ELF-1 (cell line): ENCODE results near the gene GALNT15.
A peak's percentile ranks its signal among the peaks of the same experiment; 100 is the strongest.

Experiments used
- DNase-seq: peaks from one replicate; pipeline ENCODE4 v3.0.0-alpha.2; 2016; ENCODE audit warnings: low read depth, low spot score

GALNT15 gene

DNA sequence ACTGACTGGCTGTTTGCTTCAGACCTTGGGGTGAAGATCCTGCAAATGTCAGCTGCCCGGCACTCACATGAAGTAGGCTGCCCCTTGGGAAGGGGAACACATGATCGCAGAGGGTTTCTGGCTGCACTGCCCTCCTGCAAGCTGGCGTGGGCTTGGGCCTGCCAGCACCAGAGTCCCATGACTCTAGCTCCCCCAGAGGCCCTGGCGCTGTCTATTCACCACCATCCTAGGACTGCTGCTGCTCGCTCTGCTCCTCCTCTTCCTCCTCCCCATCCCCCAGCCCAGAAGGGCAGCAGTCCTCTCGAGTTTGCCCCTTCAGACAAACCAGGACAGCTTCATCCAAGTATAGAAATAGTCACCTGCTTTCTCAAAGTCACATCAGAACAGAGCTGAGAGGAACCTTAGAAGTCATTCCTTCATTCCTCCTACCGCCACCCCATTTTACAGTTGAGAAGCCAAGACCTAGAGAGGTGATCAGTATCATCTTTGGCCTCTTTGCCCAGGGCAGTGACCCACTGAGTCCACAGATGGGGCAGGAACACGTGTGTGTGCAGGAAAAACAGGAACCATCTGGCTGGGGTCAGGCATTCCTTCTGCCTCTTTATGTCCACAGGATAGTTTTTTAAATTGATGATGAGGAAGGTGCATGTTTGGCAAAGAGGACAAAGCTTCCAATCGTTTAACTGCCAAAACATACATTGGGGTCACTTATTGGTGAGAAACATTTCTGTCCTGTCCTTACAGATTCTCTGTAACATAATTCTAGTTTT, 77.0 kb downstream of the GALNT15 start:
- no peak for DNase-seq

DNA sequence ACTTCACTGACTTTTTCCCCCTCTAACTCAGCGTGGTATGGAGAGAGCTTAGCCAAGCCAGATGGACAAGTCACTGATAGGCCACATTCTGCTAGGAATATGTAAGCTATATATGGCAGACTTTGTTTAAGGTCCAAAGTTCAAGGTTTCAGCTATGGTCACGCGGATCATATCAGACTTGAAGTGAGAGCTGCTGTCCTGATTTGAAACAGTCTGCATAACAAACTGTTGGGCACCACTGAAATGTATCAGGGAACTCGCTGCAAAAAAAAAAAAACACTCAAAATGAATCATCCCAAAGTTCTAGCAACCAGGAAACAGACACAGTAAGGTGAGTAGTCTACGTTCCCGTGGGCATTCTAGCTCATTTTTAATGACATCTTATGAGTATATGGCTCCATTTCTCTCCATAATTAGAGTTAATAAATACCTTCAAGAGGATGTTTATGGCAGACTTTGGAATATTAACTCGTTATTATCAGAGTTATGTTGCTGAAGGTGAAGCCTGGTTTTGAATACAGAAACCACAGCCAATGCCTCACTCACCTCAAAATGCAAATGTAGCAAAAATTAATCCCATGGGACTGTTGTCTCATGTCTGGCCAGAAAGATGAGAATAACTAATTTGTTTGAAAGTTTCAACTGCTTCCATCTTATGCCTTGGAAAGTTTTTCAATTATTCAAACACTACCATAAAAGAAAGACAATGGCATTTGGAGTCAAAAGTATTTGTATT, 77.9 kb downstream of the GALNT15 start:
- DNase-seq, result no peak

DNA sequence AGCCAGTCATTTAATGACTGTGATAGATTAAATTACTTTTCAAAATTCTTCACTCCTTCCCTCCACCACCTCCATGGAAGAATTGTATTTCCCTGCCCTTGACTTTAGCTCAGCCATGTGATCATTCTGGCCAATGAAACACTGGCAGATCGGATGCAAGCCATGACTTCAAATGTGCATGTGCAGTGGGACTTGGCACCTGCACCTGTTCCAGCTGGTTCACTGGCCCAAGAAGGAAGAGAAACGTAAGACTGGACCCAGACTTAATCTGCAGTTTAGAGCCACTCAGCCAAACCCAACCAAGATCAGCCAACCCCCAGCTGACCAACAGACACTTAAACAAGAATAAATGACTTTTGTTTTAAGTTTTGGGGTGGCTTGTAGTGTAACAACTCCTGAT, 78.5 kb downstream of the GALNT15 start:
- DNase-seq, result no peak

DNA sequence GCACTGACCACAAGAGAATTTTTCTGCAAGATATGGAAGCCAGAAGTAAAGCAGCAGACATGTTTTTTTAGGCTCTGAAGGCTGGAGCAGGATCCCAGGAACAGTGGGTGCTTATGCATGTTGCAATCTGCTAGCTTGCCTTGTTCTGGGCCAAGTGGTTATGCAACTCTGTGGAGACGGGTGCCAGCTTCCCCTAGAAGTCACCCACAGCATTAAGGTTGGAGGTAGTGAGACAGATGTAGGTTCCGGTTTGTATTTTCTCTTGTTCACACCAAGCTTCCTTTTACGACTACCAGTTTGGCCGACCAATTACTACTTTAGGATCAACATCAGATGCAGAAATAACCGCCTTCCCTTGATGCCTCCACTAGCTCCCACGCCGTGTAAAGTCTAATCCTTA, 79.1 kb downstream of the GALNT15 start:
- DNase-seq, result no peak

DNA sequence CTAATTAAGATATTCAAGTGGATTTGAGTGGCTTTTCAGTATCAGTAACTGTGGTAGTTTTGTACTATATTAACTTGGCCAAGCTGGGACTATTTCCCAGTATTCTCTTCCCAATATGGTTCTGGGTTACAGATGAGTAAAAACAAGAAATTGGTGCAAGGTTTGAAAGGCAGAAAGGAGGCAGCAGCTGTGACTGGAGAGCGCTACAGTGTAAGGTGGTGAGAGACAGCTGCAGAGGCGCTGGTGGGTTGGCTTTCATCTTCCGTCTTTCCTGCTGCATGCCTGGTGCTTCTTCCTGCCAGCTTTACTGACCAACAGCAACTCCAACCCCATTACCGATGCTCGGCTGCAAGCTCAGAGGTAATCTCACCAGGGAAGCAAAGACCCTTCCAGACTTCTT, 80.4 kb downstream of the GALNT15 start:
- no peak for DNase-seq

DNA sequence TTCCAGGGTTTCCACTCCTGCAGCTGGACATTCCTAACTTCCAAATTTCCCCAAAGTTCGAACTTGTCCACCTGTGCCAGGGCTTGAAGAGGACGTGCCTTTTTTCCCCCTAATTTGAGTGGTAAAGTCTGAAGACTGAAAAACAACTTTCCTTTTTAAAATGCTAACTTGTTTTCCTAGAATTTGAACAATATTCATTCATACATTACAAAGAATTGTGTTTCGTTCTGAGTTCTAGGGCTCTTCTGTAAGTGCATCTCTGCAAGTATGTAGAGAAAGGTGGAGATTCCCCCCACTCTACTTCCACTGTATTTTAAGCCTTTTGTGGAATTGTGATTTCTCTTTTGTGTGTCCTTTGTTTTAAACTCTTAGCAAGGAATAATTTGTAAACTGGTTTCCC, 80.8 kb downstream of the GALNT15 start:
- no peak for DNase-seq

DNA sequence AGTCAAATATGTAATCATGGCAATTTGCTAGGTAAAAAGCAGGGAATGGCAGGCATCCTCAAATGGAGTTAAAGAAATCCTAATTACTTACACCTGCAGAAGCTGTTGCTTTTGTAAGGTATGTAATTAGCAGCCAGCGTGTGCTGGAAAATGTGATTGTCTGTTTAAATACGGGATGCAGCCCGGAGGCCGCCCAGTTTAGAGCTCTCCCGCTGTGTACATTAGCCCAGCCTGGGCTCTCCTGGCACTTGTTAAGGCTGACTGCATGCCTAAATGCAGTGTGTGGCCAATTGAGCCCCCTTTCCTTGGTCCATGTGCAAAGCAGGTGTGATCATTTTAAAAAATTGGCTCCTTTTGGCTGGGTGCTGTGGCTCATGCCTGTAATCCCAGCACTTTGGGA, 81.2 kb downstream of the GALNT15 start:
- DNase-seq, result no peak

DNA sequence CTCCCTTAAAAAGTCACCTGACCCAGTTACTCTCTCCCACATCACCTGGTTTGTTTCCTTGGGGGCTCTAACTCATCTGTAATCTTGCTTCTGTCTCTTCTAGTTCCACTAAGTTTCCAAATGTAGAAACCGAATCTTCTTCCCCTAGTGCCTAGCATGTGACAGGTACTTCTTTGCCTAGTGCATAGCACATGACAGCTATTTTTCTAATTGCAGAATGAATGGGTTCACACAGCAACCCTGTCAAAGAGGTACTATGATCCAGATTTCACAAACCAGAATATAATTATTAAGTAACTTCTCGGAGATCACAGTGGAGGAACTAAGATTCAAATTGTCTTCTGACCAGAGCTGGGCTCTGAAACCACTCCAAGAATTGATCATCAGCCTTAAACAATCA, 82.8 kb downstream of the GALNT15 start:
- no peak for DNase-seq

DNA sequence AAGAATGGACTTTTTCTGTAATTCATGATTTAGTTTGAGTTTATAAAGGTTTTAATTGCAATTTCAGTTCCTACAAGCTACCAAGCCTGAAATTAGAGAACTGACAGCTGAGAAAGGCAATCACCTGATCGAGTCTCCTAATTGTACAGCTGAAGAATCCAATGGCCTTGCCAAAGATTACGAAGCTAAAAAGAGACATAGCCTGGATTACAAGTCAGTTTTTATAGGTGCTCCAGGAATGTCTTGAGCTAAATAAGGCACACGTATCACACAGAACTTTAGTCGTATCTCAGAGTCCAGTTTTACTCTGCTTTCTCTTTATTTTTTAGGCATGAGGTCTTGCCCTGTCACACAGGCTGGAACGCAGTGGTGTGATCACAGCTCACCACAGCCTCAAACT, 83.7 kb downstream of the GALNT15 start:
- no peak for DNase-seq

DNA sequence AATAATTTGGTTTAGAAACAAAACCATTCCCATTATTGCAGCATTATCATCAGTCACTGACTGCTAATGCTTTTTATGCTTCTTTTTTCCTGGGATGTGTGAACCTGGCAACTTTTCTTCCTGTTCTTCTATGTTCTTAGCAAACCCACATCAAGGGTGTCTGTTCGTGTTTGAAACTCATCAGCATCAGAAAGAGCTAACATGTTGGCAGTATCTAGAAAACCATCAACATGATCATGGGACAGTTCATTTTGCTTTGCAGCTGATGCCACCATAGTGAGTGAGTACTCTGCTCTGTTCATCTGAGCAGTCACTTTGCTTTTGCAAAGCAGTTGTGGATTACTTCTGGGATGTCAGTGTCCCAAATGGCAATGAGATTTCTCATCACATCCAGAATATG, 84.4 kb downstream of the GALNT15 start:
- no peak for DNase-seq

DNA sequence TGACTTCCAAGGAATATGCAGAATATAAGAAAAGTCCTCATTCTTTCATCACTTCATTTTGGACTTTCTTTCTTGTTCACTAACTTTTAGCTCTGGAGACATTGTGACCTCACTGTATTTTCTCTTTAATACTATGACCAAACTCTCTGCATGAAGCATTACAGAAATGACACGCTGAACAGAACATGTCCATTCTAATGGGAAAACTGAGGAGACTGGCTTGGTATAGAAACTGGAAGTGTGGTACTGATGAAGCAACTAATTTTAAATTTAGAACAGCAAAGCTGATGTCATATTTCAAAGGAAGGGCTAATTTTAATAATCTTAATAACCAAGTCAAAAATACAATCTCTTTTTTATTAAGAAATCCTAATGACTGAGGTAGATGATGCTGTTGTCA, 85.6 kb downstream of the GALNT15 start:
- no peak for DNase-seq

DNA sequence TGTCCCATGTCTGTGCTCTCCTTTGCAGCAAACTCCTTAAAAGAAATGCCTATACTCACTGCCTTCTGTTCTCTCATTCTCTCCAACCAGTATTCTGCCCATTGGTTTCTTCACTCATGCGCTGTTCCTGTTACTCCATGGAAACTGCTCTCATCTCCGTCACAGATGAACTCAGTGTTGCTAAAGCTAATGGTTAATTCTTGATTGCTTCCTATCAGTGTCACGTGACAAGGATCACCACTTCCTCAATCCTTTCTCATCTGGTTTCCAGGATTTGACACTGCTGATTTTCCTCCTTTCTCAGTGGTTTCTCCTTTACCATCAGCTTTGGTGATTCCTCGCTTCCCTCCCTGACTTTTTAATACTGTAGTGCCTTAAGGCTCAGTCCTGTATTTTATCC, 87.7 kb downstream of the GALNT15 start:
- no peak for DNase-seq

DNA sequence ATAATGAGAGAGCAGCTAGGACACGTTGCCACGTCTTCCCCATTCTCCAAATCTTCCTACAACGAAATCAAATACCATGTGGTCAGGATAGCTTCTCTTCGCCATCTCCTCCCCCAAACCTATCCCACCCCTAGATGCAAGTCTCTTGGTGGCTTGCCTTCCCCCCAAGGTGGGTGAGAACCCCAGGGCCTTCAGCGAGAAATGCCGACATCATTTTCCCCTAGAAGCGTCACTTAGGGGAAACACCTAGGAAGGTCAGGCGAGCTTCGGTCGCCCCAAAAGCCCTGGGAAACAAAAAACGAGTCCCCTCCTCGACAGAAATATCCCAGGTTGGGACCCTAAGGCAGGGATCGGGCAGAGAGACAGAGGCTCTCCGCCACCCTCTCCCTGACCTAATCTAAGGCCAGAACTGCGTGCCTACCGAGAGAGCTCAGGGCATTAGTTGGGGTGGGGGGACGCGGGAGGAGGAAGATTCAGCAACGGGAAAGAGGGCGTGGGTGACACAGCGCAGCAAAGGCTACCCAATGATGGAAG, 89.8 kb downstream of the GALNT15 start:
- DNase-seq, result no peak

DNA sequence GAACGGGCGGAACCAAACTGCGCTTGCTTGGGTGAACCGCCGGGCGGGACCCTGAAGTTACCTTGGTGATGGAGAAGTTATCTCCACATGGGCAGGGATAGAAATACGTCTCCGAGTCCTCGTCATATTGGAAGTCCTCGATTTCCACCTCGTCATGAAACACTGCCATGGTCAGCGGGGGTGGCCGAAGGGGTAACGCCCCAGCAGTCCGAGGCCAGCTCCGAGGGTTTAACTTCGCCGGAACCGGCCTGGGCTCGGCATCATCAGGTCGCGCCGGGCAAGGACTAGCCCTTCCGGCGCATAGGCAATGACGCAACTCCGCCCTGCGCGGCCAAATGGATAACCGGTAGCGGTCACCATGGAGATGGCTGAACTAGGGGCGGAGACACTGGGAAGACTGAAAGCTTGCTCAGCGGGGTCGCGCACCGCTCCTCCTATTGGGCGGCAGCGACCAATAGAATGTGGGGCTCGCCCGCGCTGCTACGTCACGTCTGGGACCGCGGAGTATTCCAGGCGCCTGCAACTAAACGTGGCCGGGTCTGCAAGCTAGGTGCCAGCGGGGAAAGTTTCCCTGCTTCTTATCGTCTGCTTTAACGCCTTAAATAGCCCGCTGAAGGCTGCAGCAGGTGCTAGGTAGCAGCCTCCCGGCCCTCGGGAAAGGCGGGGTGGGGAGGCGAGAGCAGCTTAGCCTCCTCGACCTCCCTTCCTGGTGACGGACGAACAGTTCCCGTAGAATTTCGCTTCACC, 90.4 kb downstream of the GALNT15 start, which contains the start of the genes DPH3 and OXNAD1:
Gene DPH3, minus strand, starts transcription at position 236 of the 747 bp plus-strand sequence. Its CDS starts 67 bp downstream, at position 169.
Gene OXNAD1, plus strand, starts transcription at position 505 of the 747 bp plus-strand sequence. CDS start 5,741 bp downstream, outside the sequence.
- peak; percentile 100 for DNase-seq

DNA sequence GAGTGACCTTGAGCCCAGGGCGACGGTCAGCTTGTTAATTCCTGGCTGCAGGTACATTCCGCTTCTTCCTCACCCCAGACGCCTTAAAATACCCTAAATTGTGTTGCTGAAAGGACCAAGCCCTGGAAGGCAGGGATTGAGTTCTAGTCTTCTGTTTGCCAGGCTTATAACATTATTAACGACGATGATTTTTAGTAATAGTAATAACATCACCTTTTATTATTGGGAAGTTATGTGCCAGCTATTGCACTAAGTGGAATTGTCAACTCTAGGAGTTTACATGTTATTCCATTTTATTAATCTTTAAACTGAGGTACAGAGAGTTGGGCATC, 90.9 kb downstream of the GALNT15 start:
- no peak for DNase-seq

DNA sequence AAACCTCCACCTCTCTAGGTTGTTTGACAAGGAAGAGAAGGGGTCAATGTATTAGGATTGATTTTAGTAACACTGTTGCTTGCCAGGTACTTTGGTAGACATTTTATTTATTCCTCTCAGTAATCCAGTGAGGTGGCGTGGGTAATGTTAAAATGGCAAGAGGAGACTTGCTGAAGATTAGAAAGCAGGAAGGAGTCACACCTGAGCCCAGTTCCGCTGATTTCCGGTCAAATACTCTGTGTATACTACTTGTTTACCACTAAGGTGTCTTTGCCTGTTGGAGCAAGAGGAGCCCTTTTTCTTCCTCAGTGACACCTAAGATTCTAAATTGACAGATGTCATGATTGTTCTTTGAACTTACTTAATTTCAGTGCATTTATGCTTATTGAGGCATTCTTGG, 92.2 kb downstream of the GALNT15 start:
- no peak for DNase-seq

DNA sequence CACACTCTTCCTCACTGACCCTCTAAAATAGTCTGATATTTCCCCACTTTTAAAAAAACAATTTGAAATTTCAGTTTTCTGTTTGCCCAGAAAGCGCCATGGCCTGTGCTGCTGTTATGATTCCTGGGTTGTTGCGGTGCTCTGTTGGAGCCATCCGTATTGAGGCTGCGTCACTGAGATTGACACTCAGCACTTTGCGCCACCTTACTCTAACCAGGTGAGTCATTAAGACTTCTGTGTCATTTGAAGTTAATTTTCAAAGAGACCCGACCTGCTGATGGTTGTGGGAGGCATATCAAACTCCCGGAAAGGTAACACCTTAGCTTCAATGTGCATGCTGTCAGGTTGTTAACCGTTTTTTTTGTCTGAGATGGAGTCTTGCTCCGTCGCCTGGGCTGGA, 96.4 kb downstream of the GALNT15 start:
- DNase-seq, result no peak

DNA sequence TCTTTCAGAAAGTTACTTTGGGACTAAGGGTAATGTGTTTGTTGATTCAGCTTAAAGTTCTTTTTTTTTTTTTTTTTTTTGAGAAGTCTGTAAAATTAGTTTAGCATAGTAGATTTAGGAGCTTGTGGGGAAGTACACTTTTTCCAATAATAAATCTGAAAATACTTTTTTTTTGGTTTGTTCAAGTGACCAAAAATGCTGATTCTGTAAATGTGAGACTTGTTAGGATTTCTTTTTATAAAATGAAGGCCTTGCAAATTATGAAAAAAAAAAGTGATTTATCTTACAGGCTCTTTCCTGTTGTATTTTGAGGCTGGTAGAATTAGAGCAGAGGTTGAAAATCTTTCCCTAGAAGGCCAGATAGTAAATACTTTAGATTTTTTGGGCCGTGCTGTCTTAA, 98.1 kb downstream of the GALNT15 start:
- no peak for DNase-seq

DNA sequence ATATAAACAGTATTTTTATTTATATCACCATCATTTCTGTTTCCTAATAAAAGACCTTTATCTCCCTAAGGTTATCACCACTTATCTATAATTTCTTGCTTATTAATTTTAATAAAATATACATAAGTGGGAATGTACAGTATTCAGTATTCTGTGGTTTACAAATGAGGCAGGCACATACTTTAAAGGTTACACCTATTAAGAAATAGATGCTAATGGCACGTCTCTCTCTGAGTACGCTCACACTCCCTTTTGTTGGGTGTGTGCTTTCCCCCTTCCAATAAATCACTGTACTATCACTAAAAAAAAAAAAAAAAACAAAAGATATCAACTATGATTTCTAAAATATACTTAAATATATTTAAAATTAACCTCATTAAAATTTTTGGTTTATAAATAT, 99.4 kb downstream of the GALNT15 start:
- DNase-seq, result no peak

DNA sequence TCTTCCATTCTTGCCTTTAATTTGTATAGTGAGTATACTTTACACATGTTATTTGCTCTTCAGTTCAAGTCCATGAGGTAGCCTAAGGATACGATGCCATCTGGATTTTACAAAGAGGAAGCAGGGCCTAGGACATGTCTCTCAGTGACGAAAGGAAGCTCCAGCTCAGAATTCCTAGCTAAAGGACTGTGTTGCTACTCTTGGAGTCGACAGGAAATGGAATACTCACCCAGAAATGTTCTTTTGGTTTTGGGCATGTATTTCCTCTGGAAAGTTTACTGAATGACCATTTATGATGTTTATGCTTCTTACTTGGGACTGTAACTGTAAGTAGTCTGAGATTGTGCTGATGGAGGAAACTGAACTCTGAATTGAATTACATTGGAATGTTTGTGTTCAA, 103.0 kb downstream of the GALNT15 start:
- DNase-seq, result no peak

DNA sequence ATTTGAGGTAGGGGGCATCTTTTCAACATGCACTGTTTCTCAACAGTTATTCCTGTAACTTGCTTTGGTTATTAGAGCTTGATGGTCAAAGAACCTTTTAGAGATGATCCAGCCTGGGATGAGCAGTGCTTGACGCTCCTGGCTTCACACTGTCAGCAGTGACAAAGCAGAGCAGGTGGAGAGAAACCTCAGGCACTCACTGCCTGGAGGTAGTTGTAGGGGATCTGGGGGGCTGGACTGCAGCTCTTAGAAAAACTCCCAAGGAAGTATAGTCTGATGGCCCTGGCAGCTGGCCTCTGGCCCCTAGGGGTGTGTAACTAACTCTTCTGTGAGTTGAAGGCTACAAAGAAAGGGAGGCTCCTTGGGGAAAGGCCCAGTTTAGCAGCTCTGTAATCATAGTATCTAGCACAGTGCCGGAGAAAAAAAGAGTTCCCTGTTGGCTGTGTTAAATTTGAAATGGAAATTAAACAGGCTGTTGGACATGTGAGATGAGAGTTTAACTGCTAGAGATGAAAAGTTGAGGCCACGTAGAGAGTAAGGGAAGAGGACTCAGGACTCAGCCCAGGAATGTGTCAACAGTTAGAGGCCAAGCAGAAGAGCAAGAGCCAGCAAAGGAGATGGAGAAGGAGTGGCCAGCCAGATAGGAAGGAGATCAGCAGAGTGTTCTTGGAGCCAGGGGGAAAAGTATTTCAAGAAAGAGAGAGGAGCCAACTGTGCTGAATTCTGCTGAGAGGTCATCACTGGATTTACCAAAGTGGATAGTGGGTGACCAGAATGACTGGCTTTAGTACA, 104.7 kb downstream of the GALNT15 start:
- DNase-seq, result no peak
